ENCODE measurements around the gene DYRK4. TPM values are rescaled to one million over a fixed set of nuclear protein-coding genes. Genes with fewer than 3 reads are reported as not detected.

The DYRK4 gene
- total and polyA plus RNA-seq, 2 of the 13 experiments (the other 11 are each of a cell fraction or from before 2014, with no cell fraction given): 29.4 to 40.2 TPM

DNA sequence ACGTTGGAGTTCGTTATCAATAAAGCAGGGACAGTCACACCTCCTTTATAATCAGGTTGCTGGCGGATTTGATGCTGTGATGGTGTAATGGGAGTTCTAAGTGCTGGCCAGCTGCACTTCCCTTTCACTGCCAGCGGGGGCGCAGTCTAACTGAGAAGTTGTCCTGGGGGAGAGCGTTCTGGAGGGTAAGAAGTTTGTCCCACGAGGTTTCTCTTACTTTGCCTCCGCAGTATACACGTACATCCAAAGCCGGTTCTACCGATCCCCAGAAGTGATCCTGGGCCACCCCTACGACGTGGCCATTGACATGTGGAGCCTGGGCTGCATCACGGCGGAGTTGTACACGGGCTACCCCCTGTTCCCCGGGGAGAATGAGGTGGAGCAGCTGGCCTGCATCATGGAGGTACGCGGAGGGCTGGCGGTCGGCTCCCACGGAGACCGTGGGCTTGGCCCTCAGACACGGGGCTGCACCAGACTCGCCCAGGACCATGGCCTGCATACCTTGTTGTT lies 42.7 kb downstream of the DYRK4 start (continued):
- TF ChIP-seq, protein P1, sequence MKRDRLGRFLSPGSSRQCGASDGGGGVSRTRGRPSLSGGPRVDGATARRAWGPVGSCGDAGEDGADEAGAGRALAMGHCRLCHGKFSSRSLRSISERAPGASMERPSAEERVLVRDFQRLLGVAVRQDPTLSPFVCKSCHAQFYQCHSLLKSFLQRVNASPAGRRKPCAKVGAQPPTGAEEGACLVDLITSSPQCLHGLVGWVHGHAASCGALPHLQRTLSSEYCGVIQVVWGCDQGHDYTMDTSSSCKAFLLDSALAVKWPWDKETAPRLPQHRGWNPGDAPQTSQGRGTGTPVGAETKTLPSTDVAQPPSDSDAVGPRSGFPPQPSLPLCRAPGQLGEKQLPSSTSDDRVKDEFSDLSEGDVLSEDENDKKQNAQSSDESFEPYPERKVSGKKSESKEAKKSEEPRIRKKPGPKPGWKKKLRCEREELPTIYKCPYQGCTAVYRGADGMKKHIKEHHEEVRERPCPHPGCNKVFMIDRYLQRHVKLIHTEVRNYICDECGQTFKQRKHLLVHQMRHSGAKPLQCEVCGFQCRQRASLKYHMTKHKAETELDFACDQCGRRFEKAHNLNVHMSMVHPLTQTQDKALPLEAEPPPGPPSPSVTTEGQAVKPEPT (CRISPR knock-in tag; IDR thresholded peaks at IDR 0.05; ENCODE audit: low read depth): no peak
- TF ChIP-seq RFX1 (IDR thresholded peaks at IDR 0.05): no peak
- TF ChIP-seq, protein P2, sequence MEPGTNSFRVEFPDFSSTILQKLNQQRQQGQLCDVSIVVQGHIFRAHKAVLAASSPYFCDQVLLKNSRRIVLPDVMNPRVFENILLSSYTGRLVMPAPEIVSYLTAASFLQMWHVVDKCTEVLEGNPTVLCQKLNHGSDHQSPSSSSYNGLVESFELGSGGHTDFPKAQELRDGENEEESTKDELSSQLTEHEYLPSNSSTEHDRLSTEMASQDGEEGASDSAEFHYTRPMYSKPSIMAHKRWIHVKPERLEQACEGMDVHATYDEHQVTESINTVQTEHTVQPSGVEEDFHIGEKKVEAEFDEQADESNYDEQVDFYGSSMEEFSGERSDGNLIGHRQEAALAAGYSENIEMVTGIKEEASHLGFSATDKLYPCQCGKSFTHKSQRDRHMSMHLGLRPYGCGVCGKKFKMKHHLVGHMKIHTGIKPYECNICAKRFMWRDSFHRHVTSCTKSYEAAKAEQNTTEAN (CRISPR knock-in tag; conservative IDR thresholded peaks at IDR 0.05): no peak
- TF ChIP-seq SIX4 (CRISPR knock-in tag; IDR thresholded peaks at IDR 0.05): no peak
- TF ChIP-seq ZNF883 (CRISPR knock-in tag; IDR thresholded peaks at IDR 0.05; ENCODE audit: not compliant biosample characterization): no peak
- TF ChIP-seq ZNF468 (CRISPR knock-in tag; IDR thresholded peaks at IDR 0.05): no peak
- TF ChIP-seq, protein P3, sequence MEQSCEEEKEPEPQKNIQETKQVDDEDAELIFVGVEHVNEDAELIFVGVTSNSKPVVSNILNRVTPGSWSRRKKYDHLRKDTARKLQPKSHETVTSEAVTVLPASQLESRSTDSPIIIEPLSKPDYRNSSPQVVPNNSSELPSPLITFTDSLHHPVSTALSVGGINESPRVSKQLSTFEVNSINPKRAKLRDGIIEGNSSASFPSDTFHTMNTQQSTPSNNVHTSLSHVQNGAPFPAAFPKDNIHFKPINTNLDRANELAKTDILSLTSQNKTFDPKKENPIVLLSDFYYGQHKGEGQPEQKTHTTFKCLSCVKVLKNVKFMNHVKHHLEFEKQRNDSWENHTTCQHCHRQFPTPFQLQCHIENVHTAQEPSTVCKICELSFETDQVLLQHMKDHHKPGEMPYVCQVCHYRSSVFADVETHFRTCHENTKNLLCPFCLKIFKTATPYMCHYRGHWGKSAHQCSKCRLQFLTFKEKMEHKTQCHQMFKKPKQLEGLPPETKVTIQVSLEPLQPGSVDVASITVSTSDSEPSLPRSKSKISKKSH (CRISPR knock-in tag; IDR thresholded peaks at IDR 0.05; ENCODE audit: borderline replicate concordance): 0 out of 2 replicates have a peak, but pooled peaks have one; percentile 55
- no peak for TF ChIP-seq ZNF709 (CRISPR knock-in tag; IDR thresholded peaks at IDR 0.05)
- no peak for TF ChIP-seq NFE2 (CRISPR knock-in tag; IDR thresholded peaks at IDR 0.05)
- 0 out of 2 replicates have a peak, but pooled peaks have one; percentile 50 for TF ChIP-seq ZNF546 (CRISPR knock-in tag; conservative IDR thresholded peaks at IDR 0.05)
- TF ChIP-seq NR2F6 (IDR thresholded peaks at IDR 0.05): no peak
- no peak for TF ChIP-seq NR2F6 (CRISPR knock-in tag; IDR thresholded peaks at IDR 0.05)
- TF ChIP-seq, protein P4, sequence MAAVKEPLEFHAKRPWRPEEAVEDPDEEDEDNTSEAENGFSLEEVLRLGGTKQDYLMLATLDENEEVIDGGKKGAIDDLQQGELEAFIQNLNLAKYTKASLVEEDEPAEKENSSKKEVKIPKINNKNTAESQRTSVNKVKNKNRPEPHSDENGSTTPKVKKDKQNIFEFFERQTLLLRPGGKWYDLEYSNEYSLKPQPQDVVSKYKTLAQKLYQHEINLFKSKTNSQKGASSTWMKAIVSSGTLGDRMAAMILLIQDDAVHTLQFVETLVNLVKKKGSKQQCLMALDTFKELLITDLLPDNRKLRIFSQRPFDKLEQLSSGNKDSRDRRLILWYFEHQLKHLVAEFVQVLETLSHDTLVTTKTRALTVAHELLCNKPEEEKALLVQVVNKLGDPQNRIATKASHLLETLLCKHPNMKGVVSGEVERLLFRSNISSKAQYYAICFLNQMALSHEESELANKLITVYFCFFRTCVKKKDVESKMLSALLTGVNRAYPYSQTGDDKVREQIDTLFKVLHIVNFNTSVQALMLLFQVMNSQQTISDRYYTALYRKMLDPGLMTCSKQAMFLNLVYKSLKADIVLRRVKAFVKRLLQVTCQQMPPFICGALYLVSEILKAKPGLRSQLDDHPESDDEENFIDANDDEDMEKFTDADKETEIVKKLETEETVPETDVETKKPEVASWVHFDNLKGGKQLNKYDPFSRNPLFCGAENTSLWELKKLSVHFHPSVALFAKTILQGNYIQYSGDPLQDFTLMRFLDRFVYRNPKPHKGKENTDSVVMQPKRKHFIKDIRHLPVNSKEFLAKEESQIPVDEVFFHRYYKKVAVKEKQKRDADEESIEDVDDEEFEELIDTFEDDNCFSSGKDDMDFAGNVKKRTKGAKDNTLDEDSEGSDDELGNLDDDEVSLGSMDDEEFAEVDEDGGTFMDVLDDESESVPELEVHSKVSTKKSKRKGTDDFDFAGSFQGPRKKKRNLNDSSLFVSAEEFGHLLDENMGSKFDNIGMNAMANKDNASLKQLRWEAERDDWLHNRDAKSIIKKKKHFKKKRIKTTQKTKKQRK (IDR thresholded peaks at IDR 0.05; ENCODE audit: low read length): no peak
- TF ChIP-seq ZFP36 (IDR thresholded peaks at IDR 0.05; ENCODE audit: borderline replicate concordance, low read depth, low read length, partially characterized antibody): no peak
- 0 out of 2 replicates have a peak, but pooled peaks have one; percentile 29 for TF ChIP-seq SALL2 (CRISPR knock-in tag; IDR thresholded peaks at IDR 0.05)
- TF ChIP-seq ZNF777 (CRISPR knock-in tag; IDR thresholded peaks at IDR 0.05): peak; percentile 55; the same call in 1 of the 2 replicates
- no peak for TF ChIP-seq ZNF570 (CRISPR knock-in tag; IDR thresholded peaks at IDR 0.05; ENCODE audit: borderline replicate concordance)
- TF ChIP-seq NFKBIZ (CRISPR knock-in tag; IDR thresholded peaks at IDR 0.05): peak; percentile 57; the same call in 1 of the 2 replicates
- no peak for TF ChIP-seq NFE2L2 (IDR thresholded peaks at IDR 0.05; ENCODE audit: low read length)
- no peak for TF ChIP-seq NR1H2 (CRISPR knock-in tag; IDR thresholded peaks at IDR 0.05; ENCODE audit: borderline replicate concordance, low read depth)
- no peak; the same call in 1 of the 2 replicates for TF ChIP-seq ZZZ3 (CRISPR knock-in tag; IDR thresholded peaks at IDR 0.05; ENCODE audit: borderline replicate concordance)
- TF ChIP-seq MIER3 (CRISPR knock-in tag; IDR thresholded peaks at IDR 0.05; ENCODE audit: borderline replicate concordance): no peak
- TF ChIP-seq ZBTB38 (CRISPR knock-in tag; IDR thresholded peaks at IDR 0.05): no peak
- TF ChIP-seq FOXP1 (IDR thresholded peaks at IDR 0.05): no peak
- no peak for TF ChIP-seq FOXP1 (CRISPR knock-in tag; IDR thresholded peaks at IDR 0.05)
- TF ChIP-seq ZBTB1 (CRISPR knock-in tag; IDR thresholded peaks at IDR 0.05; ENCODE audit: borderline replicate concordance): no peak
